WTC11 (cell line): ENCODE data around the gene SLC29A4. TPM values are rescaled to one million over a fixed set of nuclear protein-coding genes. Genes with fewer than 3 reads are reported as not detected.
"Not testable (repeated sequence)": the region's sequence is repeated elsewhere in the genome, so short reads cannot be mapped to it uniquely, and the experiment has no call there.

Experiments
- ATAC-seq: fragments of 200-7000 bp; cut with Tn5 transposase; 2 replicates; pipeline ENCODE4 v1.10.0; 2021; ENCODE audit warnings: mild to moderate bottlenecking, moderate library complexity
- CTCF ChIA-PET: fragments of 300-600 bp; sonication (Branson Sonifier 250); formaldehyde crosslinking; loops from one replicate; lab custom pipeline; 2021; ENCODE audit warnings: antibody characterized with exemption; lab: Charles Lee
- POLR2A ChIA-PET: fragments of 350-600 bp; sonication (Branson Sonifier 250); formaldehyde crosslinking; loops from one replicate; lab custom pipeline; 2021; ENCODE audit warnings: antibody characterized with exemption; lab: Charles Lee
- DNase-seq: peaks from one replicate; pipeline ENCODE4 v3.0.0; 2021; ENCODE audit warnings: low spot score
- H3K27ac Mint-ChIP-seq: 2 replicates; pipeline ENCODE4 v1.8.0; 2021; ENCODE audit warnings: mixed read lengths
- H3K27me3 Mint-ChIP-seq: 2 replicates; pipeline ENCODE4 v1.8.0; 2021; ENCODE audit warnings: low read depth, mild to moderate bottlenecking, moderate library complexity, mixed read lengths
- H3K36me3 Mint-ChIP-seq: 2 replicates; pipeline ENCODE4 v1.8.0; 2021; ENCODE audit warnings: mixed read lengths
- H3K4me1 Mint-ChIP-seq: 2 replicates; pipeline ENCODE4 v1.8.0; 2022; ENCODE audit warnings: mixed read lengths
- H3K4me3 Mint-ChIP-seq: 2 replicates; pipeline ENCODE4 v1.8.0; 2021; ENCODE audit warnings: mild to moderate bottlenecking, moderate library complexity, mixed read lengths
- H3K9me3 Mint-ChIP-seq: 2 replicates; pipeline ENCODE4 v1.8.0; 2021; ENCODE audit warnings: mixed read lengths
- ATF1 ChIP-seq: sonication (generic); formaldehyde crosslinking; IDR thresholded peaks from 2 replicates; pipeline ENCODE4 v1.8.1; 2023; ENCODE audit warnings: mild to moderate bottlenecking, moderate library complexity, missing genetic modification reagents
- CDX4 ChIP-seq: fragments of 250-450 bp; sonication (Bioruptor Pico); IDR thresholded peaks from 2 replicates; pipeline ENCODE4 v1.9.0; 2021; ENCODE audit warnings: moderate library complexity, mild to moderate bottlenecking, inconsistent platforms, borderline replicate concordance
- CTCF ChIP-seq: fragments of 200-600 bp; IDR thresholded peaks from 2 replicates; pipeline ENCODE4 v1.8.0; 2022; ENCODE audit warnings: antibody characterized with exemption
- ERG ChIP-seq: fragments of 250-450 bp; sonication (Bioruptor Pico); IDR thresholded peaks from 2 replicates; pipeline ENCODE4 v1.8.0; 2021; ENCODE audit warnings: mild to moderate bottlenecking
- GTF2I ChIP-seq: fragments of 250-450 bp; sonication (Bioruptor Pico); conservative IDR thresholded peaks from 2 replicates; pipeline ENCODE4 v1.4.0; 2021; ENCODE audit warnings: mild to moderate bottlenecking
- IRF2 ChIP-seq: sonication (generic); formaldehyde crosslinking; IDR thresholded peaks from 2 replicates; pipeline ENCODE4 v1.8.0; 2022; ENCODE audit warnings: low read depth, missing genetic modification reagents, borderline replicate concordance
- JUN ChIP-seq: sonication (generic); formaldehyde crosslinking; IDR thresholded peaks from 2 replicates; pipeline ENCODE4 v1.8.0; 2023; ENCODE audit warnings: mild to moderate bottlenecking, missing genetic modification reagents
- NFATC4 ChIP-seq: fragments of 250-450 bp; sonication (Bioruptor Pico); IDR thresholded peaks from 2 replicates; pipeline ENCODE4 v1.9.0; 2021; ENCODE audit warnings: mild to moderate bottlenecking
- OVOL2 ChIP-seq: fragments of 250-450 bp; sonication (Bioruptor Pico); IDR thresholded peaks from 2 replicates; pipeline ENCODE4 v1.9.0; 2021; ENCODE audit warnings: mild to moderate bottlenecking, borderline replicate concordance
- RELA ChIP-seq: sonication (generic); formaldehyde crosslinking; IDR thresholded peaks from 2 replicates; pipeline ENCODE4 v1.8.1; 2022; ENCODE audit warnings: missing genetic modification reagents, mild to moderate bottlenecking, borderline replicate concordance
- TCF7 ChIP-seq: sonication (generic); formaldehyde crosslinking; IDR thresholded peaks from 2 replicates; pipeline ENCODE4 v1.8.0; 2022; ENCODE audit warnings: mild to moderate bottlenecking, low read depth, missing genetic modification reagents, moderate library complexity
- ZBTB21 ChIP-seq: sonication (generic); formaldehyde crosslinking; IDR thresholded peaks from 2 replicates; pipeline ENCODE4 v1.8.1; 2023; ENCODE audit warnings: mild to moderate bottlenecking, missing genetic modification reagents, borderline replicate concordance
- ZBTB43 ChIP-seq: sonication (generic); formaldehyde crosslinking; IDR thresholded peaks from 2 replicates; pipeline ENCODE4 v1.8.1; 2023; ENCODE audit warnings: mild to moderate bottlenecking, missing genetic modification reagents
- ZNF232 ChIP-seq: sonication (generic); formaldehyde crosslinking; IDR thresholded peaks from 2 replicates; pipeline ENCODE4 v1.8.0; 2022; ENCODE audit warnings: mild to moderate bottlenecking, missing genetic modification reagents
- ZNF671 ChIP-seq: fragments of 250-450 bp; sonication (Bioruptor Pico); IDR thresholded peaks from 2 replicates; pipeline ENCODE4 v1.8.0; 2021; ENCODE audit warnings: mild to moderate bottlenecking
- ZSCAN18 ChIP-seq: fragments of 250-450 bp; sonication (Bioruptor Pico); IDR thresholded peaks from 2 replicates; pipeline ENCODE4 v2.1.2; 2022; ENCODE audit warnings: mild to moderate bottlenecking, moderate library complexity
- total RNA-seq: library from RNA; stranded (reverse); gene quantifications from 3 replicates; pipeline ENCODE4 v1.2.3, GENCODE V29; 2021

Gene SLC29A4
- total RNA-seq, 1 experiment from 2014 or later = 14.4 TPM

- TF ChIP-seq ERG (CRISPR knock-in tag) = no peak
- no peak for TF ChIP-seq IRF2 (CRISPR knock-in tag)
- TF ChIP-seq CTCF = no peak
- TF ChIP-seq ATF1 (CRISPR knock-in tag) = no peak
- no peak for TF ChIP-seq ZBTB43 (CRISPR knock-in tag)
- no peak for TF ChIP-seq NFATC4 (CRISPR knock-in tag)
These were observed 39.5 kb upstream of the SLC29A4 start (continued) for GRCh38 chr7:5243261-5243660.

GRCh38 chr7:5248201-5248885, 34.4 kb upstream of the SLC29A4 start:
- Mint-ChIP-seq H3K4me3 (no peak overlapping the region), H3K4me1 (peaks cover 7% of the 10 kb centered on the region), H3K36me3 (no peaks in the 10 kb centered on the region), H3K9me3 (peaks cover 6% of the 10 kb centered on the region), H3K27ac (peak overlapping the region; percentile 60; the same call in 1 of the 2 replicates), H3K27me3 (no peaks in the 10 kb centered on the region; the same call in 1 of the 2 replicates)
- no peak for TF ChIP-seq ZBTB21 (CRISPR knock-in tag)
- no peak for TF ChIP-seq OVOL2 (CRISPR knock-in tag)
- no peak for TF ChIP-seq GTF2I (CRISPR knock-in tag)
- no peak for TF ChIP-seq ZSCAN18 (CRISPR knock-in tag)
- TF ChIP-seq CDX4 = no peak
- TF ChIP-seq RELA = no peak
- TF ChIP-seq JUN (CRISPR knock-in tag) = no peak
- TF ChIP-seq ZNF671 (CRISPR knock-in tag) = no peak
- TF ChIP-seq TCF7 (CRISPR knock-in tag) = no peak
- no peak for TF ChIP-seq ZNF232 (CRISPR knock-in tag)
- POLR2A ChIA-PET = no interaction called here
- CTCF ChIA-PET = interaction anchor here (1.0 kb wide), 1 partner anchor 8 kb away, joined by 4 read pairs; no protein-coding TSS in a partner anchor
- ATAC-seq (no peak), DNase-seq (no peak)

- DNase-seq, H3K36me3 Mint-ChIP-seq, H3K27ac Mint-ChIP-seq, POLR2A ChIA-PET, H3K27me3 Mint-ChIP-seq, ATAC-seq, H3K9me3 Mint-ChIP-seq, H3K4me3 Mint-ChIP-seq: not testable (repeated sequence)
- H3K4me1 Mint-ChIP-seq = peaks cover 13% of the 10 kb centered on the region
- CTCF ChIA-PET = interaction anchor here (4.9 kb wide), 1 partner anchor 10 kb away, joined by 35 read pairs; no protein-coding TSS in a partner anchor
These were observed 32.0 kb upstream of the SLC29A4 start for GRCh38 chr7:5250787-5251186.

GRCh38 chr7:5253529-5253928, 29.2 kb upstream of the SLC29A4 start:
- H3K4me1 Mint-ChIP-seq = peaks cover 13% of the 10 kb centered on the region
- not testable (repeated sequence) for DNase-seq, H3K36me3 Mint-ChIP-seq, H3K4me3 Mint-ChIP-seq, H3K27me3 Mint-ChIP-seq, H3K9me3 Mint-ChIP-seq
- peak; percentile 30 for ATAC-seq
- 0 out of 2 replicates have a peak overlapping the region, but pooled peaks have one; percentile 33 for H3K27ac Mint-ChIP-seq
- POLR2A ChIA-PET = interaction anchor here (0.8 kb wide), 1 partner anchor 214 kb away, joined by 3 read pairs; no protein-coding TSS in a partner anchor
- CTCF ChIA-PET = interaction anchor here (0.9 to 4.9 kb wide), 3 partner anchors 12 to 112 kb away, joined by 3 to 35 read pairs (median 14); no protein-coding TSS in a partner anchor

- DNase-seq, ATAC-seq, H3K27me3 Mint-ChIP-seq, H3K4me3 Mint-ChIP-seq, H3K9me3 Mint-ChIP-seq, H3K36me3 Mint-ChIP-seq, H3K27ac Mint-ChIP-seq: not testable (repeated sequence)
- ChIA-PET CTCF (interaction anchor here (3.4 to 4.9 kb wide), 2 partner anchors 13 to 31 kb away, joined by 14 to 35 read pairs; no protein-coding TSS in a partner anchor), POLR2A (interaction anchor here (0.7 kb wide), 1 partner anchor 213 kb away, joined by 7 read pairs; no protein-coding TSS in a partner anchor)
- peaks cover 13% of the 10 kb centered on the region for H3K4me1 Mint-ChIP-seq
These were observed 28.4 kb upstream of the SLC29A4 start for GRCh38 chr7:5254371-5254770.
